IMR-90 (cell line): ENCODE measurements around the gene PGA5. TPM values are rescaled to one million over a fixed set of nuclear protein-coding genes. Genes with fewer than 3 reads are reported as not detected.
"Not testable (repeated sequence)": the region's sequence is repeated elsewhere in the genome, so short reads cannot be mapped to it uniquely, and the experiment has no call there.

Source experiments
- ATAC-seq: fragments of 200-7000 bp; cut with Tn5 transposase; 2 replicates; pipeline ENCODE4 v1.9.1; 2020; ENCODE audit warnings: low read depth, mild to moderate bottlenecking, moderate library complexity
- Bru-seq: library from RNA; stranded (reverse); fragments of 400-500 nt; gene quantifications from one replicate; lab custom pipeline; 2021; lab: Mats Ljungman, UMichigan
- BruChase-seq, 2 experiments: library from RNA; stranded (reverse); fragments of 400-500 nt; gene quantifications; one replicate each; lab custom pipeline; 2021; lab: Mats Ljungman, UMichigan
- BruUV-seq: library from RNA; stranded (reverse); fragments of 400-500 nt; replicated peaks from 2 replicates; lab custom pipeline; 2021; lab: Mats Ljungman, UMichigan
- CTCF ChIA-PET: fragments of 300-600 bp; formaldehyde crosslinking; extraction: SDS; loops from one replicate; lab custom pipeline; 2021; ENCODE audit warnings: antibody characterized with exemption; lab: Yijun Ruan, JAX
- POLR2A ChIA-PET: fragments of 300-600 bp; sonication (Branson Sonifier 250); formaldehyde crosslinking; loops from one replicate; lab custom pipeline; 2022; ENCODE audit warnings: antibody characterized with exemption; ENCODE audit not compliant: unreplicated experiment; lab: Charles Lee
- DNase-seq: peaks from one replicate; pipeline ENCODE4 v3.0.0; 2013
- H2AFZ ChIP-seq: replicated peaks from 2 replicates; pipeline ENCODE3; 2013; ENCODE audit warnings: low read length, mild to moderate bottlenecking; ENCODE audit not compliant: poor library complexity
- H2AK5ac ChIP-seq: 2 replicates; pipeline ENCODE4 v1.6.1; 2013; ENCODE audit warnings: low read depth, low read length, inconsistent platforms
- H2AK9ac ChIP-seq: replicated peaks from 2 replicates; pipeline ENCODE3; 2013; ENCODE audit warnings: mild to moderate bottlenecking, low read depth, low read length, moderate library complexity; ENCODE audit not compliant: poor library complexity
- H2BK120ac ChIP-seq: 2 replicates; pipeline ENCODE4 v1.6.1; 2013; ENCODE audit warnings: low read depth, low read length, inconsistent platforms
- H2BK15ac ChIP-seq: 3 replicates; pipeline ENCODE4 v1.6.1; 2013; ENCODE audit warnings: low read depth, low read length, inconsistent platforms
- H2BK20ac ChIP-seq: 2 replicates; pipeline ENCODE4 v1.6.1; 2013; ENCODE audit warnings: low read depth, mild to moderate bottlenecking, inconsistent platforms, low read length, moderate library complexity
- H2BK5ac ChIP-seq: 2 replicates; pipeline ENCODE4 v1.6.1; 2013; ENCODE audit warnings: mild to moderate bottlenecking, low read depth, low read length, inconsistent platforms; ENCODE audit not compliant: poor library complexity, severe bottlenecking
- H3K14ac ChIP-seq: replicated peaks from 2 replicates; pipeline ENCODE4 v1.6.1; 2013; ENCODE audit warnings: low read depth, low read length, inconsistent platforms
- H3K18ac ChIP-seq: 2 replicates; pipeline ENCODE4 v1.6.1; 2013; ENCODE audit warnings: low read depth, low read length, control low read depth
- H3K23ac ChIP-seq: 2 replicates; pipeline ENCODE4 v1.6.1; 2013; ENCODE audit warnings: low read depth, low read length, inconsistent platforms
- H3K27ac ChIP-seq: 2 replicates; pipeline ENCODE4 v1.5.1; 2013; ENCODE audit warnings: mild to moderate bottlenecking, control low read depth, low read length; ENCODE audit not compliant: insufficient read depth
- H3K27me3 ChIP-seq: 2 replicates; pipeline ENCODE4 v1.6.1; 2013; ENCODE audit warnings: low read length; ENCODE audit not compliant: control insufficient read depth, insufficient read depth
- H3K36me3 ChIP-seq: 2 replicates; pipeline ENCODE4 v1.6.1; 2013; ENCODE audit warnings: low read length, mixed read lengths; ENCODE audit not compliant: control insufficient read depth, insufficient read depth
- H3K4ac ChIP-seq: 2 replicates; pipeline ENCODE4 v1.6.1; 2013; ENCODE audit warnings: low read depth, low read length, inconsistent platforms
- H3K4me1 ChIP-seq: 2 replicates; pipeline ENCODE4 v1.6.1; 2013; ENCODE audit warnings: low read length, mixed read lengths; ENCODE audit not compliant: control insufficient read depth, insufficient read depth
- H3K4me2 ChIP-seq: 2 replicates; pipeline ENCODE4 v1.6.1; 2013; ENCODE audit warnings: low read depth, mild to moderate bottlenecking, control low read depth, low read length, moderate library complexity
- H3K4me3 ChIP-seq: 2 replicates; pipeline ENCODE4 v1.5.1; 2013; ENCODE audit warnings: low read depth, mild to moderate bottlenecking, control low read depth, low read length, moderate library complexity; ENCODE audit not compliant: insufficient read depth
- H3K56ac ChIP-seq: 2 replicates; pipeline ENCODE4 v1.6.1; 2013; ENCODE audit warnings: low read length, inconsistent platforms; ENCODE audit not compliant: insufficient read depth; ENCODE audit errors: extremely low read depth
- H3K79me1 ChIP-seq, 2 experiments: 2 replicates each; pipeline ENCODE4 v1.6.1; 2013; ENCODE audit warnings: low read length in 2 of 2, inconsistent platforms in 1 of 2, low read depth in 1 of 2
- H3K9ac ChIP-seq: 2 replicates; pipeline ENCODE4 v1.6.1; 2013; ENCODE audit warnings: low read depth, low read length, control low read depth
- H3K9me1 ChIP-seq: 2 replicates; pipeline ENCODE4 v1.6.1; 2013; ENCODE audit warnings: low read length, inconsistent platforms; ENCODE audit not compliant: insufficient read depth
- H3K9me3 ChIP-seq: 2 replicates; pipeline ENCODE4 v1.6.1; 2013; ENCODE audit warnings: low read length; ENCODE audit not compliant: control insufficient read depth, insufficient read depth
- H4K20me1 ChIP-seq: 2 replicates; pipeline ENCODE4 v1.6.1; 2013; ENCODE audit warnings: low read length, inconsistent platforms; ENCODE audit not compliant: insufficient read depth
- H4K5ac ChIP-seq: 2 replicates; pipeline ENCODE4 v1.6.1; 2013; ENCODE audit warnings: mild to moderate bottlenecking, low read depth, low read length, control low read depth
- H4K8ac ChIP-seq, 2 experiments: 2 replicates each; pipeline ENCODE4 v1.6.1; 2013; ENCODE audit warnings: low read depth in 2 of 2, low read length in 2 of 2, control low read depth in 1 of 2, inconsistent platforms in 1 of 2
- H4K91ac ChIP-seq: 2 replicates; pipeline ENCODE4 v1.6.1; 2013; ENCODE audit warnings: low read depth, low read length, inconsistent platforms; ENCODE audit not compliant: insufficient read depth
- WGBS, 2 experiments: methylation state at CpG; one replicate each; pipeline versions ENCODE4 v1.1.5 to v1.1.7; 2013; ENCODE audit warnings: missing lambda C conversion rate in 2 of 2; ENCODE audit not compliant: insufficient read length in 1 of 2; ENCODE audit errors: extremely low coverage in 2 of 2; 5-methylcytosine and 5-hydroxymethylcytosine counted together
- dilution Hi-C: fragments of 300-500 bp; cut with HindIII; formaldehyde crosslinking; loops from one replicate; pipeline ENCODE4 v1.14.3; 2018; ENCODE audit warnings: low sequenced_read_pairs; ENCODE audit not compliant: unreplicated experiment
- in situ Hi-C: fragments of 300-500 bp; cut with MboI; formaldehyde crosslinking; loops from 3 replicates; pipeline ENCODE4 v1.14.3; 2019; ENCODE audit warnings: low sequenced_read_pairs, inconsistent platforms, mixed read lengths
- intact Hi-C: fragments of 100-400 bp; cut with micrococcal nuclease; formaldehyde crosslinking; loops from 2 replicates; pipeline ENCODE4 v1.10.0; 2022
- long read RNA-seq: library from polyadenylated mRNA; unstranded; transcript quantifications from one replicate; pipeline ENCODE4 v2.0.0, GENCODE V29; 2021; ENCODE audit not compliant: unreplicated experiment
- polyA plus RNA-seq, 3 experiments: library from polyadenylated mRNA; depleted of rRNA; stranded (reverse); fragments of >200 nt; gene quantifications; 2 replicates each; pipeline ENCODE4 v1.2.3, GENCODE V29; 2012; ENCODE audit warnings: low replicate concordance in 1 of 3
- total RNA-seq: library from RNA; depleted of rRNA; stranded (reverse); fragments of >200 nt; gene quantifications from 2 replicates; pipeline ENCODE4 v1.2.3, GENCODE V29; 2012; rRNA removed

PGA5 gene
- not detected in 2 replicates for total RNA-seq
- polyA plus RNA-seq (2012; rRNA removed): 0.17 TPM in 1 of 2 replicates, not detected in the other
- 0.14 TPM in 1 of 2 replicates, not detected in the other for polyA plus RNA-seq (2012; cell fraction: cytosol; rRNA removed)
- 0.04 TPM in 1 of 2 replicates, not detected in the other for polyA plus RNA-seq (2012; cell fraction: nucleus; rRNA removed; ENCODE audit: low replicate concordance)
- Bru-seq, nascent RNA: not detected
- BruChase-seq, experiment 1, labeled RNA remaining after a 6-hour chase: not detected
- not detected for BruChase-seq, experiment 2, labeled RNA remaining after a 2-hour chase
- long read RNA-seq, partial matches to known transcripts: 1 of 1 reads
- long read RNA-seq, other reads (novel, unspliced or antisense): 0 of 1 reads

- CTCF ChIA-PET, H3K4ac ChIP-seq: not testable (repeated sequence)
These were observed at the start of gene PGA5 for GRCh38 chr11:61240875-61241274. PGA5 (plus strand) TSS chr11:61241175; CDS start chr11:61241227, 52 bp downstream.

More at GRCh38 chr11:61240875-61241274, at the start of gene PGA5:
- POLR2A ChIA-PET, H3K9me3 ChIP-seq, H3K4me3 ChIP-seq, H2AFZ ChIP-seq, H3K9me1 ChIP-seq, DNase-seq, H4K20me1 ChIP-seq, dilution Hi-C loops, H2BK120ac ChIP-seq, H4K91ac ChIP-seq, H4K8ac ChIP-seq, H2BK5ac ChIP-seq, H3K56ac ChIP-seq, H2BK20ac ChIP-seq, H2BK15ac ChIP-seq, intact Hi-C loops, H3K36me3 ChIP-seq, H3K9ac ChIP-seq, H3K79me1 ChIP-seq, H3K27ac ChIP-seq, H2AK5ac ChIP-seq, H3K4me1 ChIP-seq, H3K27me3 ChIP-seq, H3K23ac ChIP-seq, H4K5ac ChIP-seq, H3K14ac ChIP-seq, H3K18ac ChIP-seq, in situ Hi-C loops, H3K4me2 ChIP-seq, H2AK9ac ChIP-seq, ATAC-seq, BruUV-seq: not testable (repeated sequence)
- WGBS, 2 experiments: no CpG with 5 or more reads among the region's 8 CpGs
